Measurements from ENCODE around the gene NFATC2.

Gene NFATC2

GRCh38 chr20:51429696-51430095 lies 112.8 kb downstream of the NFATC2 start:
- TF ChIP-seq EZH2phosphoT487 (conservative IDR thresholded peaks at IDR 0.05; ENCODE audit: low read length) (no peak), CTCF (IDR thresholded peaks at IDR 0.05; ENCODE audit: insufficient read depth, low read length, poor library complexity, severe bottlenecking) (no peak)
- Histone ChIP-seq H3K9ac (ENCODE audit: low read length) (no peak overlapping the region), H3K9me2 (replicated peaks; ENCODE audit: insufficient read depth, low read length) (no peaks in the 10 kb centered on the region), H3F3A (ENCODE audit: insufficient read depth) (no peaks in the 10 kb centered on the region), H3K36me3 (ENCODE audit: low read length) (no peaks in the 10 kb centered on the region), H2AFZ (ENCODE audit: low read depth, low read length, severe bottlenecking) (no peak overlapping the region), H4K20me1 (ENCODE audit: low read depth, low read length) (no peaks in the 10 kb centered on the region), H3K27me3 (ENCODE audit: low read length) (no peaks in the 10 kb centered on the region), H3K4me3 (ENCODE audit: insufficient read depth, low read length, poor library complexity, severe bottlenecking) (no peak overlapping the region), H3K79me2 (ENCODE audit: insufficient read depth, low read length) (no peaks in the 10 kb centered on the region), H3K4me2 (ENCODE audit: low read depth, low read length, poor library complexity, severe bottlenecking) (no peak overlapping the region), H3K9me3 (ENCODE audit: insufficient read depth, low read length) (no peaks in the 10 kb centered on the region), H3K27ac (ENCODE audit: low read depth, low read length) (no peak overlapping the region)

- no peaks in the 10 kb centered on the region for H3K9me3 ChIP-seq (ENCODE audit: insufficient read depth, low read length)
- H3K36me3 ChIP-seq (ENCODE audit: low read length), result no peaks in the 10 kb centered on the region
- H3K79me2 ChIP-seq (ENCODE audit: insufficient read depth, low read length), result no peaks in the 10 kb centered on the region
- H3K9me2 ChIP-seq (replicated peaks; ENCODE audit: insufficient read depth, low read length), result no peaks in the 10 kb centered on the region
- no peak overlapping the region for H3K9ac ChIP-seq (ENCODE audit: low read length)
- H2AFZ ChIP-seq (ENCODE audit: low read depth, low read length, severe bottlenecking), result no peak overlapping the region
- H3K4me2 ChIP-seq (ENCODE audit: low read depth, low read length, poor library complexity, severe bottlenecking), result no peak overlapping the region
- H3K27me3 ChIP-seq (ENCODE audit: low read length), result no peaks in the 10 kb centered on the region
- H4K20me1 ChIP-seq (ENCODE audit: low read depth, low read length), result no peaks in the 10 kb centered on the region
- H3F3A ChIP-seq (ENCODE audit: insufficient read depth), result no peaks in the 10 kb centered on the region
- TF ChIP-seq CTCF (IDR thresholded peaks at IDR 0.05; ENCODE audit: insufficient read depth, low read length, poor library complexity, severe bottlenecking), result no peak
- no peak for TF ChIP-seq EZH2phosphoT487 (conservative IDR thresholded peaks at IDR 0.05; ENCODE audit: low read length)
- H3K27ac ChIP-seq (ENCODE audit: low read depth, low read length), result no peak overlapping the region
- no peak overlapping the region for H3K4me3 ChIP-seq (ENCODE audit: insufficient read depth, low read length, poor library complexity, severe bottlenecking)
Measured at GRCh38 chr20:51429144-51429482, 113.4 kb downstream of the NFATC2 start.

GRCh38 chr20:51428401-51429143 lies 113.9 kb downstream of the NFATC2 start:
- Histone ChIP-seq H3K4me2 (ENCODE audit: low read depth, low read length, poor library complexity, severe bottlenecking) (no peak overlapping the region), H3K36me3 (ENCODE audit: low read length) (no peaks in the 10 kb centered on the region), H4K20me1 (ENCODE audit: low read depth, low read length) (no peaks in the 10 kb centered on the region), H3K9me2 (replicated peaks; ENCODE audit: insufficient read depth, low read length) (no peaks in the 10 kb centered on the region), H3K79me2 (ENCODE audit: insufficient read depth, low read length) (no peaks in the 10 kb centered on the region), H3K27ac (ENCODE audit: low read depth, low read length) (no peak overlapping the region), H2AFZ (ENCODE audit: low read depth, low read length, severe bottlenecking) (no peak overlapping the region), H3K4me3 (ENCODE audit: insufficient read depth, low read length, poor library complexity, severe bottlenecking) (no peak overlapping the region), H3K9ac (ENCODE audit: low read length) (no peak overlapping the region), H3K27me3 (ENCODE audit: low read length) (no peaks in the 10 kb centered on the region), H3F3A (ENCODE audit: insufficient read depth) (no peaks in the 10 kb centered on the region), H3K9me3 (ENCODE audit: insufficient read depth, low read length) (no peaks in the 10 kb centered on the region)
- TF ChIP-seq EZH2phosphoT487 (conservative IDR thresholded peaks at IDR 0.05; ENCODE audit: low read length) (no peak), CTCF (IDR thresholded peaks at IDR 0.05; ENCODE audit: insufficient read depth, low read length, poor library complexity, severe bottlenecking) (no peak)

Data from SU-DHL-6 (cell line).